OCI-LY1 (cell line): ENCODE measurements around the gene TNRC6C.

Source experiments
- H2AFZ ChIP-seq: fragments of 200-600 bp; sonication (generic), shearing (Covaris generic); 2 replicates; pipeline ENCODE4 v1.6.0; 2014; ENCODE audit warnings: antibody characterized with exemption, mild to moderate bottlenecking, low read length
- H3F3A ChIP-seq: fragments of 200-600 bp; sonication (generic), shearing (Covaris generic); 2 replicates; pipeline ENCODE4 v1.6.0; 2014; ENCODE audit warnings: mild to moderate bottlenecking, antibody characterized with exemption, low read length, moderate library complexity; ENCODE audit not compliant: insufficient read depth
- H3K27ac ChIP-seq: fragments of 200-600 bp; sonication (generic); 2 replicates; pipeline ENCODE4 v1.5.1; 2014; ENCODE audit warnings: low read length, mixed run types, mild to moderate bottlenecking, low read depth; ENCODE audit not compliant: poor library complexity, severe bottlenecking
- H3K27me3 ChIP-seq: fragments of 200-600 bp; sonication (generic); 2 replicates; pipeline ENCODE4 v1.6.0; 2014; ENCODE audit warnings: antibody characterized with exemption, mild to moderate bottlenecking, low read length, moderate library complexity; ENCODE audit not compliant: insufficient read depth
- H3K36me3 ChIP-seq: fragments of 200-600 bp; sonication (generic); 2 replicates; pipeline ENCODE4 v1.6.1; 2014; ENCODE audit warnings: mild to moderate bottlenecking, antibody characterized with exemption, low read length, moderate library complexity, mixed read lengths; ENCODE audit not compliant: insufficient read depth
- H3K4me1 ChIP-seq: fragments of 200-600 bp; sonication (generic); 2 replicates; pipeline ENCODE4 v1.5.1; 2014; ENCODE audit warnings: mild to moderate bottlenecking, low read length, moderate library complexity; ENCODE audit not compliant: insufficient read depth, severe bottlenecking
- H3K4me2 ChIP-seq: fragments of 200-600 bp; sonication (generic), shearing (Covaris generic); 2 replicates; pipeline ENCODE4 v1.6.1; 2014; ENCODE audit warnings: low read length
- H3K4me3 ChIP-seq: fragments of 200-600 bp; sonication (generic); 2 replicates; pipeline ENCODE4 v1.5.1; 2014; ENCODE audit warnings: low read length, low read depth, mild to moderate bottlenecking, mixed read lengths; ENCODE audit not compliant: poor library complexity, severe bottlenecking
- H3K79me2 ChIP-seq: fragments of 200-600 bp; shearing (Covaris generic); 2 replicates; pipeline ENCODE4 v1.6.1; 2016; ENCODE audit warnings: mixed run types, low read length, mixed read lengths; ENCODE audit not compliant: insufficient read depth
- H3K9ac ChIP-seq: fragments of 200-600 bp; sonication (generic), shearing (Covaris generic); 2 replicates; pipeline ENCODE4 v1.6.1; 2014; ENCODE audit warnings: mild to moderate bottlenecking, low read length, mixed read lengths
- H3K9me2 ChIP-seq: fragments of 200-600 bp; sonication (generic), shearing (Covaris generic); 2 replicates; pipeline ENCODE4 v1.6.1; 2014; ENCODE audit warnings: low read depth, mild to moderate bottlenecking, low read length, mixed read lengths
- H3K9me3 ChIP-seq: fragments of 200-600 bp; shearing (Covaris generic); 2 replicates; pipeline ENCODE4 v1.6.1; 2014; ENCODE audit warnings: low read length, mixed read lengths
- H4K20me1 ChIP-seq: fragments of 200-600 bp; sonication (generic), shearing (Covaris generic); 2 replicates; pipeline ENCODE4 v1.6.0; 2016; ENCODE audit warnings: mild to moderate bottlenecking, low read length; ENCODE audit not compliant: insufficient read depth
- EZH2 ChIP-seq: fragments of 200-600 bp; sonication (generic), shearing (Covaris generic); IDR thresholded peaks from 2 replicates; pipeline ENCODE4 v1.8.0; 2017; ENCODE audit warnings: borderline replicate concordance, mixed run types, mild to moderate bottlenecking, antibody characterized with exemption, low read length, moderate library complexity, mixed read lengths
- TF ChIP-seq, protein P1 (sequence below): fragments of 200-600 bp; sonication (generic), shearing (Covaris generic); IDR thresholded peaks from 2 replicates; pipeline ENCODE4 v1.5.1; 2017; ENCODE audit warnings: mild to moderate bottlenecking, antibody characterized with exemption, low read length, moderate library complexity, mixed read lengths

Gene TNRC6C

DNA sequence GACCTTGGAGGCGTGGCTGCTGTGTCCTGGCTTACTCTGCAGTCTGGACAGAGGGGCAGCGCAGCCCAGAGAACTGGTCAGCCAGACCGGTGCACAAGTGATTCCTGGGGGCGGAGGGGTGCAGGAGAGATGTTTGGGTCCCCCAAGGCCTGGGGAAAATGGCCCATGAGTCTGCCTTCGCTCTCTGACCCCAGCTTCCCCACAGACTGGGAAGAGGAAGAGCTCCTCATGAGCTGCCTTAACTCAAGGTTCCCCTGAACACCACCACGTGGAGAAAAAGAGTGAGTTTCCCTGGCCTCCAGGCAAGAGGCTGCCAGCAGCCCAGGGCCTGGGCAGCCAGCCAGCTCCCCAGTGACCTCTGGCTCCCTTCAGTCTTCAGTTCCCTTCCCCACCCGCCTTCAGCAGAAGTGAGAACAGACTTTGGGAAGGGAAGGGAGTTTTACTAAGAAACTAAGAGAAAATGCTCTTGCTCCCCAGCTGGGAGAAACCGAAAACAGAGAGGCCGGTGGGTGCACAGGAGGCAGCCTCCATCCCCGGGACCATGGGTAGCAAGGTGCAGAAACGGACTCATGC lies 185.7 kb downstream of the TNRC6C start:
- H3K36me3 ChIP-seq = peaks cover 8% of the 10 kb centered on the region
- H3K27ac ChIP-seq = no peak overlapping the region
- no peaks in the 10 kb centered on the region for H3K9me2 ChIP-seq
- no peak overlapping the region for H3K4me3 ChIP-seq
- H3K9ac ChIP-seq = no peak overlapping the region
- H3K4me1 ChIP-seq = peaks cover 34% of the 10 kb centered on the region
- TF ChIP-seq EZH2 = no peak
- TF ChIP-seq, protein P1, sequence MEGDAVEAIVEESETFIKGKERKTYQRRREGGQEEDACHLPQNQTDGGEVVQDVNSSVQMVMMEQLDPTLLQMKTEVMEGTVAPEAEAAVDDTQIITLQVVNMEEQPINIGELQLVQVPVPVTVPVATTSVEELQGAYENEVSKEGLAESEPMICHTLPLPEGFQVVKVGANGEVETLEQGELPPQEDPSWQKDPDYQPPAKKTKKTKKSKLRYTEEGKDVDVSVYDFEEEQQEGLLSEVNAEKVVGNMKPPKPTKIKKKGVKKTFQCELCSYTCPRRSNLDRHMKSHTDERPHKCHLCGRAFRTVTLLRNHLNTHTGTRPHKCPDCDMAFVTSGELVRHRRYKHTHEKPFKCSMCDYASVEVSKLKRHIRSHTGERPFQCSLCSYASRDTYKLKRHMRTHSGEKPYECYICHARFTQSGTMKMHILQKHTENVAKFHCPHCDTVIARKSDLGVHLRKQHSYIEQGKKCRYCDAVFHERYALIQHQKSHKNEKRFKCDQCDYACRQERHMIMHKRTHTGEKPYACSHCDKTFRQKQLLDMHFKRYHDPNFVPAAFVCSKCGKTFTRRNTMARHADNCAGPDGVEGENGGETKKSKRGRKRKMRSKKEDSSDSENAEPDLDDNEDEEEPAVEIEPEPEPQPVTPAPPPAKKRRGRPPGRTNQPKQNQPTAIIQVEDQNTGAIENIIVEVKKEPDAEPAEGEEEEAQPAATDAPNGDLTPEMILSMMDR = no peak
- H4K20me1 ChIP-seq = no peaks in the 10 kb centered on the region
- H3K79me2 ChIP-seq = no peaks in the 10 kb centered on the region
- H2AFZ ChIP-seq = no peak overlapping the region
- H3K27me3 ChIP-seq = no peaks in the 10 kb centered on the region
- H3K4me2 ChIP-seq = no peak overlapping the region
- no peaks in the 10 kb centered on the region for H3F3A ChIP-seq
- no peaks in the 10 kb centered on the region for H3K9me3 ChIP-seq

DNA sequence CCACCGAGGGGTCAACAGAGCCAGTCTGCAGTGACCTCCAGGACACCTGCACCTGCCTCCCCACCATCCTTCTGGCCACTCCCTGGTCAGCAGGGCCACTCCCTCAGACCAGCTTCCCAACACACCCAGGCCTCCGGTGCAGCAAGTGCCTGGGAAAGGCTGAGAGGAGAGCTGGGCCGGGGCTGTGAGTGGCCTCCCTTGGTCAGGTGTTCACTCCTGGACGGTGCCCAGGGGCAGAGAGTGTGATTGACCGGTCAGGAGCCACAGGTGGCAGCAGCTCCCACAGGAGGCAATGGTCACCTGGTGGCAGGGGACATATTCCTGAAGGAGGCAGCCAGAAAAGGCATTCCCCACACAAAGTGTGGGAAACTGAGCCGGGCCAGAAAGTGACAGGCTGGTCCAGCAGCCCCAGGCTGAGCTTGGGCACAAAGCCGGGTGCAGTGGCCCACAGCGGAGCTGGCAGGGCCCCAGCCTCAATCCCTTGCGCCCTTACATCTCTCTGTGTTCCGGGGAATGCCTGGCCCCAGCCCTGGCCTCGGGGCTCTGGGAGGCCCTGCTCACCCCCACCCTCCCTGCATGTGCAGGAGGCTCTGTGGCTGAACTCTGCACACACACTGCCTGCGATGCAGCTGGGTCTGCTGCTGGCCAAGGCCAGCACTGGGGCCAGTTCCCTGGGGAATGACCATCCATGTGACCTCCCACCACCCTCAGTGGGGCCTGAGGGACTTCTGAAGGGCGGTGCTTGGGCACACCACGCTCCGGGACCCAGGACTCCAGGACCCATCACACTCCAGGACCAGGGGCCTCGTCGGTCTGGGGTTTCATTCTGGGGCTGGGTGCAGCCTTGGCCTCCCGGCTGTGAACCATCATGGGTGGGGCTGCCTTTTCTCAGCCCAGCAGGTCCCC lies 186.5 kb downstream of the TNRC6C start:
- no peak overlapping the region for H3K4me2 ChIP-seq

DNA sequence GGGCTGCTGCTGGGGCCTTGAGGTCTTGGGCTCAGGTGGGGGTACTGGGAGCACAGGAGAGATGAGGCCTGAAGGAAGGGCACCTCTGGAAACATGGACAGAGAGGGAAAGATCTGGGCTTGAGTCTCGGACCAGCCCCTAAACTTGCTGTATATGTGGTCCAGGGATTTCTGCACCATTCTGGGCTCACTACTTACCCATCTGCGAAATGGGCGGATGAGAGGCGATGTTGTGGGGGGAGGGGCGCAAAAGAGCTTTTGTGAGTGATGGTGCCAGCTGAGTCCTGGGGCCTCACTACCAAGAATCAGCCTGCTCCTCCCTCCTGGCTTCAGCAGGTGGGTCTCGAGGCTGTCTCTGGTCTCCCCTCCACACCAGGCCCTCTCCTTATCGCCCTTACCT lies 188.0 kb downstream of the TNRC6C start:
- Histone ChIP-seq H3K4me2 (no peak overlapping the region), H3K79me2 (no peaks in the 10 kb centered on the region), H3F3A (no peaks in the 10 kb centered on the region), H3K27ac (no peak overlapping the region), H3K4me1 (peaks cover 31% of the 10 kb centered on the region), H3K9me2 (no peaks in the 10 kb centered on the region), H2AFZ (no peak overlapping the region), H3K9me3 (no peaks in the 10 kb centered on the region), H3K36me3 (peaks cover 6% of the 10 kb centered on the region), H3K9ac (no peak overlapping the region), H4K20me1 (no peaks in the 10 kb centered on the region), H3K27me3 (no peaks in the 10 kb centered on the region), H3K4me3 (no peak overlapping the region)
- TF ChIP-seq, protein P1 = no peak
- no peak for TF ChIP-seq EZH2

More for the DNA sequence above, 186.5 kb downstream of the TNRC6C start:
- Histone ChIP-seq H3K27ac (no peak overlapping the region), H3K36me3 (peaks cover 8% of the 10 kb centered on the region), H3K9ac (no peak overlapping the region), H3K9me2 (no peaks in the 10 kb centered on the region), H3K4me3 (no peak overlapping the region), H3K27me3 (no peaks in the 10 kb centered on the region), H3K79me2 (no peaks in the 10 kb centered on the region), H3K4me1 (peaks cover 30% of the 10 kb centered on the region), H4K20me1 (no peaks in the 10 kb centered on the region), H3K9me3 (no peaks in the 10 kb centered on the region), H3F3A (no peaks in the 10 kb centered on the region), H2AFZ (no peak overlapping the region)
- TF ChIP-seq, protein P1 = no peak
- TF ChIP-seq EZH2 = no peak
